NCI-H1092 (cell line): ENCODE data around the gene LSMEM2.
"Not testable (repeated sequence)": the region's sequence is repeated elsewhere in the genome, so short reads cannot be mapped to it uniquely, and the experiment has no call there.

ENCODE experiments used
- DNase-seq: peaks from one replicate; lab custom pipeline; 2025; lab: John Stamatoyannopoulos, UW

LSMEM2 gene

GRCh38 chr3:50245831-50246516 lies 32.9 kb upstream of the LSMEM2 start:
- peak; percentile 79 for DNase-seq

GRCh38 chr3:50246517-50246954 lies 32.4 kb upstream of the LSMEM2 start:
- no peak for DNase-seq

DNA sequence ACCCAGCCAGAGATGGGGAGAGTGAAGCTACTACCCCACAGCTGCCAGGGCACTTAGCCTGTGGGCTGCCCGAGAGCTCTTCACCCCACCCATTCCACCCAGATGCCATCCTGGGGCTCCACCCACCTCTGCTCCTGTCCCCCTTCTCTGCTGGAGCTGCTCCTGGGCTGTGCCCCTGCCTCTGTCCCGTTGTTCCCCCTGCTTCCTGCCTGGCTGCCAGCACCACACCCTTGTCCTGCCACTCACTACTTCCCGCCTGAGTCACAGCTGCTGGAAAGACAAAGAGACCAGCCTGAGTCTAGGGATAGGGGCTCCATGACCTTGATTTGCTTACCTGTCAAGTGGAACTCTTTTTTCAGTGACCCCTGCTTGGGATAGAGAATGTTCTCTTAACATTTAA lies 30.5 kb upstream of the LSMEM2 start:
- DNase-seq, result no peak

GRCh38 chr3:50249457-50249856 lies 29.4 kb upstream of the LSMEM2 start:
- no peak for DNase-seq

DNA sequence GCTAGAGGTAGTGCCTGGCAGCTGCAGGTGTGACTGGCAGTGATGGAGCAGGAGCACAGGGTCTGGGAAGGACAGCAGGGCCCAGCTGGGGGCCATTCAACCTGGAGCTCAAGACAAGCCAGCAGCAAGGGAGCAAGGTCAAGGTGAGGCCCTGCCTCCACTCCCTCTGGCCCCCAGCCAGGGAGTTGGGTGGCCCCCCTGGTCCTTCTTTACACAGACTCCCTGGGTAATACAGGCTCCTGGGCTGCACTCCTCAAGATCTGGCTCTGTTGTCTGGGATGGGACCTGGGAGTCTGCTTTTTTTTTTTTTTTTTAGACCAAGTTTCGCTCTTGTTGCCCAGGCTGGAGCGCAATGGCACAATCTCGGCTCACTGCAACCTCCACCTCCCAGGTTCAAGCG lies 28.4 kb upstream of the LSMEM2 start:
- DNase-seq, result no peak

GRCh38 chr3:50251220-50251619 lies 27.7 kb upstream of the LSMEM2 start:
- no peak for DNase-seq

GRCh38 chr3:50254577-50255250 lies 24.2 kb upstream of the LSMEM2 start:
- DNase-seq, result no peak

DNA sequence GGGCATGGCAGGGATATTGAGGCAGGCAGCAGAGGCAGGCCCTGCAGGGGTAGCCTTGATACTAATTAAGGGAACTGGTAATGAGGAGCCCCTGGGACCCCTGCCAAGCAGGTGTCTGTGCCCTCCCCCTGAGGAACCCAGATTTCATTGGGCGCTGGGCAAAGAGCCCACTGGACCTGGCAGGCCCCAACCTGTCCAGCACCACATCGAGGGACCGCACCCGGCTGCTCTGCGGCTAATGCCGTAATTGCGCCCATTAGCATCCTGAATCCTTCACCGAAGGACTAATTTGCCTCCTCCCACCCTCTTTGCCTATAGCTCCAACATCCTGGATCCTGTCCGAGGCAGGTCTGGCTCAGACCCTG lies 23.7 kb upstream of the LSMEM2 start:
- no peak for DNase-seq

DNA sequence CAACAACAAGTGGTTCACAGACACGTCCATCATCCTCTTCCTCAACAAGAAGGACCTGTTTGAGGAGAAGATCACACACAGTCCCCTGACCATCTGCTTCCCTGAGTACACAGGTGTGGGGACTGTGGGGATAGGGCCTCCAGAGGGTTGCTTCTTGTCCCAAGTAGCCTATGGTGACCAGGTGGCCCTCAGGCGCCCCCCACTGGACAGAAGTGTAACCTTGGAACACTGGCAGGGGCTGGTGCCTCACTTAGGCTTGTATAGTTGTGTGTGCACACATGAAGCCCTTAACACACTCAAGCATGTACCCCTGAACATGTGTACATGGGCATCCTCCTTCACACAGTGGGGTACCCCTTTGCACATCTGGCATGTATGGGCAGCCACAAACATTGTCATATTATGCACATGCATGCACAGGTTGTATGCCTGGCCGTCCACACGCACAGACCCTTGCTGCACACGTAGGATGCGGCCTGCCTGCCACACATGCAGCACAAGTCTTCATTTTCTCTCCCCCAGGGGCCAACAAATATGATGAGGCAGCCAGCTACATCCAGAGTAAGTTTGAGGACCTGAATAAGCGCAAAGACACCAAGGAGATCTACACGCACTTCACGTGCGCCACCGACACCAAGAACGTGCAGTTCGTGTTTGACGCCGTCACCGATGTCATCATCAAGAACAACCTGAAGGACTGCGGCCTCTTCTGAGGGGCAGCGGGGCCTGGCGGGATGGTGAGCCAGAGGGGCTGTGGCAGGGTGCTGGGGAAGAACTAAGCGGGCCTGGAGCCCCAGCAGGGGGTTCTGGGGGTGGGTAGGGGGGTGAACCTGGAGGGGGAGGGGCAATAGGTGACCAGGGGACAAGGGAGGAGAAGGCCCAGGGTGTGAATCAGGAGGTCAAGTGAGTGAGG lies 21.7 kb upstream of the LSMEM2 start:
- DNase-seq, result no peak

- DNase-seq, result no peak
Observed at GRCh38 chr3:50258029-50258680, 20.7 kb upstream of the LSMEM2 start.

GRCh38 chr3:50258979-50259378 lies 19.9 kb upstream of the LSMEM2 start:
- DNase-seq, result no peak

GRCh38 chr3:50259432-50260026 lies 19.4 kb upstream of the LSMEM2 start:
- no peak for DNase-seq

DNA sequence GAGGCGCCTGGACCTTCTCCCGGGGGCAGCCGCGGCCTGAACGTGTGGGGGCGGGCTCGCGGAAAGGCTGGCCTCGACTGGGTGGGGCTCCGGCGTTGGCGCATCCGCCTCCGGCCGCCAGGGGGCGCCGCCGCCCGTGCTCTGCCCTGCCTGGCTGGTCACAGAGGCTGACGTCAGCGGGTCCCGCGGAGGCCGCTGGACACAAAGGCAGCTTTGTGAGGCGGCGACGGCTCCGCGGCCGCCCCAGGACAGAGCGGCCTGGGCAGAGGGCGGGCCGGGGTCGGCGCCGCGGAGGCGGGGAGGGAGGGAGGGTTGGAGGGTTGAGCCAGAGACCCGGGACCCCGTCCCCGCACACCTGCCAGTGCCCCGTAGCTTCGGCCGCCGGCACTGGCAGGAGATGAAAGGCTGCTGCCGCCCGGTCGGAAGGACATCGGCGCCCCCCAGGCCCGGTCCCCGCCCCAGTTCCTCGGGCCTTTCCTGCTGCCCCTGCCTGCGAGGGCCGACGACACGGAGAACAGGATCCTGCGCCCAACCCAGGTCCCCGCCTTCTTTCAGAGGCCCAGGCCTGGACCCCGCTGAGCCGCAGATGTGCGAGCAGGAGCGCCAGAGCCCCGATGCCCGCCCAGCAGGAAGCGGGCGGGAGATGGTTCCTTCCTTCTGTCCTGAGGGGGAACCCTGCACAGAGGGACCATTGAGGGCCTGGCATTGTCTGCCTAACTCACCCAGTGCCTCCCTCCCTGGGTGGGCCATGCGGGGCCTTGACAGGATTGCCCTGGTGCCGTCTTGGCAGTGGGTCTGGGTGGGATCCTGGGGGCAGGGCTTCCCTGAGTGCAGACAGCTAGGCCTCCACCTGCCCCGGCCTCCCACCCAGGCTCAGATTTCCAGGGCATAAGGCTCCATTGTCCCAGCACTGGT lies 18.6 kb upstream of the LSMEM2 start:
- peak; percentile 66 for DNase-seq

DNA sequence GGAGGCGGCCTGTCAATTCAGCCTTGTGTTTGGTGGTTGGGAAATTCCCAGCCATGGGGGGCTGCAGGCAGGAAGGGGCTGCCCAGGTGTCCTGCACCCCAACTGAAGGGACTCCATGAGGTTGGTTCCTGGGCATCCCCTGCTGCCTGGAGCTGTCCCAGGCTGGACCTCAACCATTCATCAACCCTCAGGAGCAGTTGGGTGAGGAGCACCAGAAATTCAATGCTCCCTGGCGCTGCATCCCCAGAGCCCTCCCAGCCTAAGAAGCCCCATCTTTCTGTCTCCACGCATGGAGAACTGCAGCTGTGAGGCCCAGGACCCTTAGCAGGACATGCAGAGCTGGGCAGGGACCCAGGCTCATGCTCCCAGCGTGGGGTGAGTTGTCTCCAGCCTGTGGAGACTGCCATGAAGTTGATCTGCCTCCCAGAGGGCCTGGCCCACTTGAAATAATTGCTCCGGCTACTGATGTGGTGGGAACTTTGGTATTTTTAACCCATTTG lies 17.9 kb upstream of the LSMEM2 start:
- no peak for DNase-seq

DNA sequence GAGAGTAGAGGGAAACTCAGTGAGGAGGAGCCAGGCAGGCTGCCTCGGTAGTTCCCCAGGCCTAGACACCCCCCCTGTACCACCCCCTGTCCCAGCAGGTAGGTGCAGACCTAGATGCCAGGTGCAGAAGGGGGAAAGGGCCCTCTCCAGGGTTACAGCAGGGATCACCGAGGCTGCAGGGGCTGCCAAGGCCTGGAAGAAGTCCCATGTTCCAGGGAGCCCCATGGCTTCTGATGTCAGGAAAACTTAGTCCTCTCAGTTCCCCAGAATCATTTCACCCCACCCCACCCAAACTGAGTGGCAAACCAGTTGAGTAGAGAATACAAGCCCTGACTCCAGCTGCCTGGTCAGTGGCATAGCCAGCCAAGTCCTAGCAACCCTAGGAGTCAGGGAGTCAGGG lies 17.4 kb upstream of the LSMEM2 start:
- DNase-seq, result no peak

DNA sequence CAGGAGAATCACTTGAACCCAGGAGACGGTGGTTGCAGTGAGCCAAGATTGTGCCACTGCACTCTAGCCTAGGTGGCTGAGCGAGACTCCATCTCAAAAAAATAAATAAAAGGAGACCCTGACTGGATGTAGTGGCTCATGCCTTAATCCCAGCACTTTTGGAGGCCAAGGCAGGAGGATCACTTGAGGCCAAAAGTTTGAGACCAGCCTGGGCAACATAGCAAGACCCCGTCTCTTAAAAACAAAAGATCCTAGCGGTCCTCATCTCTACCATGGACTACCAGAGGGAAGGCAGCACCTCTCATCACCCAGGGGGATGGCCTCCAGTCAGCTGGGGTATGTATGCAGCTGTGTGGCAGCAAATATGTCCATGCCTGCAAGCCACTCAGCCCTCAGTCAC lies 16.7 kb upstream of the LSMEM2 start:
- not testable (repeated sequence) for DNase-seq

DNA sequence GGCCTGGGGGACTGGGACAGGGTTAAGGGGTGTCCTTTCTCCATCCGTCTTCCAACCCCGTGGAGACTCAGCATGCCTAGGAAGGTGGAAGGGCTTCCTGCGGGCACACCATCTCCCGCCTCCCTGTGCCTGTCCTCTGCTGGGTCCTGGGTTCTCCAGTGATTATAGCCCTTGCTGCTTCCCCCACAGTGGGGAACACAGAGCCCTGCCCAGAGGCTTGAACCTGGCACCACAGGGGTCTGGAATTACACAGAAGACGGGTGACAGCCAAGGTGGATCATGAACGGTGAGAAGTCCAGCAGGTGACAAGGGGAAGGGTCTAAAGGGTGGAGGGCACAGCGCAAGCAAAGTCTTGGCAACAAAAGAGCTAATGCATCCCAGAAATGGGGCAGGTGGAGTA lies 16.1 kb upstream of the LSMEM2 start:
- DNase-seq, result no peak

DNA sequence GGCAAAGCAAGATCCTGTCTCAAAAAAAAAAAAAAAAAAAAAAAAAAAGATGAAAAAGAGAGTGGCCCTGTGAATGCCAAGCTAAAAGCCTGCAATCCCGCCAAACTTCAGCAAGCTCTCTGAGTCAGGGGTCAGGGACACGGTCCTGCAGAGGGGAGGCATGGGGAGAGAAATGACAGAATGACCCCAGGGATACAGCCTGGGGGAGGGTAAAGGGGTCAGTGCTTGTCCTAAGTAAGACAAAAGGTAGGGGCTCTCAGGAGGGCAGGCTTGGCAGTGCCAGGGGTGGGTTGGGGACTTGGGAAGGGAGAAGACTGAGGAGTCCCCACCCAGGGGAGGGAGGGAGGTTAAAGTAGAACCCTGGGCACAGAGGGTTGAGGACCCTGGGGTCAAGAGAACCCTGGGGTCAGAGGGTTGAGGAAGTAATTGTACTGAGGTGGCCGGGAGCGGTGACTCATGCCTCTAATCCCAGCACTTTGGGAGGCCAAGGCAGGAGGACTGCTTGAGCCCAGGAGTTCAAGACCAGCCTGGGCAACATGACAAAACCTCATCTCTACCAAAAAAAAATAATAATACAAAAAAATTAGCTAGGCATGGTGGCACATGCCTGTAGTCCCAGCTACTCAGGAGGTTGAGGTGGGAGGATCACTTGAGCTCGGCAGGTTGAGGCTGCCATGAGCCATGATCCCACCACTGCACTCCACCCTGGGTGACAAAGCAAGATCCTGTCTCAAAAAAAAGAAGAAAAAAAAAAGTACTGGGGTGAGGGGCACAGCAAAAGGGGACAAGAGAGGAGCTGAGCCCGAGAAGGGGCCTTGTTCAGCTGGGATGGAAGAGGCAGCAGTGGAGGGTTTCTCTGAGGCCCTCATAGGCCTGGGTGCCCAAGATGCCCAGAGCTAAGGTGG lies 15.2 kb upstream of the LSMEM2 start:
- no peak for DNase-seq

GRCh38 chr3:50264383-50264963 lies 14.4 kb upstream of the LSMEM2 start:
- no peak for DNase-seq
